Stimulated activated CD8-positive, alpha-beta memory T cell treated with anti-CD3 and anti-CD28 coated beads, Interleukin-15, amount 100 ng/mL, for 48 hours (primary cell): ENCODE results near the gene KIRREL3.

ENCODE experiments used
- DNase-seq, 2 donors: peaks; one replicate each; pipeline ENCODE4 v3.0.0-alpha.2; 2020; ENCODE audit warnings: low read depth in 2 of 2

The KIRREL3 gene

DNA sequence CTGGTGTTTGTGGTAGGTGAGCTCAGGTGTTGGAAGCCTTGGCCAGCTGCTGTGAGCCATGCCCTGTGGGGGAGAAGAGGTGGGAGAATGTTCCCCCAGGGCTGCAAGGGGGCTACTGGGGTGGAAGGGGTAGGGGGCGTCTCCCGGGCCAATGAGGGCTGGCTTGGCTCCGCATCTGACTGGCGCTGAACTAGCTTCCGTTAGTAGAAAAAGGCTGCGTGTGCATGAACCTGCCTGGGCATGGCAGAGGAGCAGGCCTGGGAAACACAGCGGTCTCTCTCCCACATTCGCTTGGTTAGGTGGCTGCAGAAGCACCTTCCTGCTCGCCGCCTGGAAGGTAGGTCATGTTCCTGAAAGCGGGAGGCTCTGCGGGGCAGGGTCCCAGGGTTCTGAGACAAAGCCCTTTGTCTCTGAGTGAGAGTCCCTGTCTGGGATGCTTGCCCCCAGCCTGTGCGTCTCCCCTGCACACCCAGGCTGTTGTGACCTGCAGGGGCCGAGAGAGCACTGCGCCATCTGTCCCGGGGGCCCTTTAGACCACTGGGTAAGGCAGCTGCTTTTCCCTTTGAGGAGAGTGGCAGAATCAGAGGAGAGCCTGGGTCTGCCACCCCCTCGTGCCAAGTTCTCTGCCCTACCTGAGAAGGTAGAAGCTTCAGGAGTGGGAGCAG, 466.3 kb downstream of the KIRREL3 start:
- DNase-seq, result no peak

DNA sequence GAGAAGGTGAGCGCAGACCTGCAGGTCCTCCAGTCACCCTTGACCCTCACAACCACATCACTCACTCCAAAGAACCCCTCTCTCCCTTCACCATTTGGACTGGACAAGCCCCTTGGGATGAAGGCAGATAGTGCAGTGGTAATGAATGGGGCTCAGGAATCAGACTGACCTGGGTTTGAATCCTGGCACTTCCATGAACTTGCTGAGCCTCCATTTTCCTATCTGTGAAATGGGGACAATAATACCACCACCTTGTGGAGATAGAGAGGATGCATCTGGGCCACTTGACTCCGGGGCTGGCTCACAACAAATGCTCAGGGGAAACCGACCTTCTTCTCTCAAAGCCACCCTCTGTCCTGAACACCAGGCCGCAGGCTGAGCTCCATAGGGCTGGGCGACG, 467.0 kb downstream of the KIRREL3 start:
- DNase-seq, result no peak

DNA sequence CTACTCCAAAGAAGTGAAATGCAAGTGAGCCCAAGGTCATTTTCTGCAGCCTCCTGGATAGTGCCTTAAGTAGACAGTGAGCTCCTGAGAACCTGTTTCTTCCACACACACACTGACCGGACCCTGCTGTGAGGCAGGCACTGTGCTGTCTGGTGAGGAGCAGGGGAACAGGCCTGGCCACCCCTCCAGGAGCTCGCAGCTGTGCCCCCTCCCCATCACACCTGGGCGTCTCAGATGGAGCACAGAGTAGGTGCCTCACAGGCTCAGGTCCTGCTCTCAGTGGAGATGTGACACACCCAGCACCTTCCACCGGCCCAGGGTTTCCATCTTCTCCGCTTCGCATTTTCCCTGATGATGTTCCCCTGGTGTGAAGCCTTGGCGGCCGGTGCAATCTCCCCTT, 470.2 kb downstream of the KIRREL3 start:
- no peak for DNase-seq

DNA sequence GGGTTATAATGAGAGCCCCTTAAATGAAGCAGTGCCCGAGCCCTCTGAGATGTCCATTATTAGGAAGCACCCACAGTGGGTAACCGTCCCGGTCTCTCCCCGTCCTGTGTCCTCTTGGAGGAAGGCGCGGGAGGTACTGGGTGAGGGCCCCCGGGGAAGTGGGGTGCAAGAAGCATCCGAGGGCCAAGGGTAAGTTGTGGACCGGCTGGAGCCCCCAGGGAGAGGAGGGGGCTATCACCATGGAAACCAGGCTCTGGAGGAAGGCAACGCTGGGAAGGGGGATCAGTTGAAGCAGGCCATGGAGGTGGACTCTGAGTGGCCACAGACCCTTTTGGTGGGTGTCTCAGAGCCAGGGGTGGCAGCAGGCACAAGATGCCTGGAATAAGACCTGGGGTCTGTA, 471.5 kb downstream of the KIRREL3 start:
- DNase-seq, result no peak

DNA sequence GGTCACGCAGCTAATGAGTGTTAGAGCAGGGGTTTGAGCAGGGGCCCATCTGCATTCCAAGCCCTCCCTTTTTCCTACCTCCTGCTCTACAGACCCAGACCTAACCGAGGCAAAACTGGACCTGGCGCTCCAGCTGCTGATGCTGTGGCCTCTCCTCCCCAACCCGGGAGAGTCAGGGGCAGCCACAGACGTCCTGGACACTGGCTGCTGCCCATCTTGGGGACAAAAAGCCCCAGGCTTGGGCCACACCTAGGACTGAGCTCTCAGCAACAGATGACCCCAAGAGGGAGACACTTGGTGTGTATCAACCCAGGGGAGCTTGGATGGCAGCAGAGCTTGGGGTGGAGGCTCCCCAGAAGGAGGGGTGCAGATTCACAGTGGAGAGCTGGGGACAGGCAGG, 472.5 kb downstream of the KIRREL3 start:
- no peak for DNase-seq

DNA sequence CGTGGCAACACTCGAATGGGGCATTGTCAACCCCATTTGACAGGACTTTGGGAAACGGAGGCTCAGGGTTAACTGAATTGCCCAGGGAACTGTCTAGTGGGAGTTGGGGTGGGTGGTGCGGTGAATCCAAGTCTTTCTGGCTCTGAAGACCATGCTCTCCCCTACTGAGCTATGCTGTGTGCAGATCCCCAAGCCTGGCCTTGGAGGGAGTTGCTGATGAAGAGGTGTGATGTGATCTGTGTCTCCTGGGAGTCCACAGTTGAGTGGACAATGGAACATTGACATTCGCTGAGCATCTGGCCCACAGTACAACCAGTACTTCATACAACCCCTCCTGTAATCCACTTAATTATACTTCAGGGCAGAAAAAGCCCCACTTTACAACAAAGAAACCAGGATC, 472.9 kb downstream of the KIRREL3 start:
- DNase-seq, result no peak

DNA sequence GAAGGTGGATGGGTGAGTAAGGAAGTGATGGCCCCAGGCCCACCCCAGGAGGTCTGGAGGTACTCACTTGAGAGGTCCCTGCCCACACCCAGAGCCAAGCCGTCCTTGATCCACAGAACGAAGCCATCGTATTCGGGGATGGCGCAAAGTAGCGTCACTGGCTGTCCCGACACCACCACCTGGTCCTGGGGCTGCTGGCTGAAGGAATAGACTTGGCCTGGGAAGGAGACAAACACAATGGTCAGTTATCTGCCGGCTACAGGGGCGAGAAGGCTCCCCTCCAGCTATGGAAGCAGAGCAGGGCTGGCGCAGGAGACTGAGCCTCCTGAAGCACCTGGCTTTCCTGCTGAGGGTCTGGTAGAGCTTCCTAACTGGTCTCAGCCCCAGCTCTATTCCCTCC, 474.1 kb downstream of the KIRREL3 start:
- no peak for DNase-seq

DNA sequence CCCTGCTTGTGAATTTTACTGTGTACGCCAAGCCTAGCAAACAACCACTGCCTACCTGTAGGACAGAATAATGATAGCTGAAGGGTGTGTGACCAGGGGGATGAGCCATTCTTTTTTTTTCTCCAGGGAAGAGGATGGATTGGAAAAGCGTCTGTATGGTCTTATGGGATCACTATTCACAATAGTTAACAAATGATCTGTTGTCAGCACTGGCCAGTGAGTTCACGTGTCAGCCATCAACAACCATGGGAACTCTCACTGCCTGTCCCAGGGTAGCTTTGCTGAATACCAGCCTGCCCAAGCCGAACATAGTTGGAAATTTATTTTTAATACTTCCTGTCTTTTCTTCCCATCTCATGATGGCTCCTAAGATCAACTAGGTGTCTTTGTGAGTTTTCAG, 474.9 kb downstream of the KIRREL3 start:
- DNase-seq, result no peak

DNA sequence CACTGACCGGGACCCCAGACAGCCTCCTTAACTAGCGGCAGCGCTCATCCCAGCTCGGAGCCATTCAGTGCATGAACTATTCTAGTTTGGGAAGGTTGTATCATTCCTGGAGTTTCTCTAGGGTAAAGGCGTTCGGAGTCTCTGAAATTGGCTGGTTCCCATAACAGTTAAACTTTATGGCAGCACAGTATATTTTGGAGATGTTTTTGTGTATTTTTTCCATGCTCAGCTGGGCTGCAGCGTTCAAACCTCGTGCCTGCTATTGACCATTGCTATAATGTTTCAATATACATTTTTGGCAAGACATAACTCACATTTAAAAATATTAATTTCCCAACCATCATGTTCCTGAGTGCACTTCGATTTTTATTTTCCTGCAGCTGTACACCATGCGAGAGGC, 475.4 kb downstream of the KIRREL3 start:
- DNase-seq, result no peak

DNA sequence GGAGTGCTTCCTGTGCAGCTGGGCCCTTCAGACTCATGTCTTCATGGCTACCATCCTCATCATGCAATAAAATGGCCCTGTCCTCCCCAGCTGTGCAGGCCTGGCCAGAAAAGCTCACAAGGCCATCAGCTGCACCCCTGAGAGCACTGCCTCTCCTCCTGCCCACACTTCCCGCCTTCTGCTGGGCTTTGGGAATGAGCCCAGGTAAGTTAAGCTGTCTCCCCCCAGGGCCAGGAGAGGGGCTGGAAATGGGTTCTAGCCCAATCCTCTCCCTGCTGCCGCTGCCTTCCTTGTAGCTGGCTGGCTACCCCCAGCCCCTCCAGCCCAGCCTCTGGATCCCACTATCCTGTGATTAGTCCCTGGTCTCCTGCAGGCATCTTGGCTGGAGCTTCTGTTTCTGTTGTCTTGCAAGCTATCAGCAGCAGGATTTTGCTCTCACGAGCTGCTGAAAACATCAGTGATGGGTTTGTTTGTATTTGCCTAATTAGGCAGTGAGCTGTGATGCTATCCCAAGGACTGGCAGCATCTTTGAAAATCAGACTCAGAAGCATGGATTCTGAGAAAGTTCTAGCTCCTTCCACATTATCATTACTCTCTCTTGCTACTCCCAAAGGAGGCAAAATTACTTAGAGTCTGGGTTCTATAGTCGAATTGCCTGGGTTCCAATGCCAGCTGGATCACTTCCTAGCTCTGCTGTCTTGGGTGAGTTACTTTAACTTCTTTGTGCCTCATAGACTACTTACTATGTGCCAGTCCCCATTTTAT, 476.9 kb downstream of the KIRREL3 start:
- no peak for DNase-seq

DNA sequence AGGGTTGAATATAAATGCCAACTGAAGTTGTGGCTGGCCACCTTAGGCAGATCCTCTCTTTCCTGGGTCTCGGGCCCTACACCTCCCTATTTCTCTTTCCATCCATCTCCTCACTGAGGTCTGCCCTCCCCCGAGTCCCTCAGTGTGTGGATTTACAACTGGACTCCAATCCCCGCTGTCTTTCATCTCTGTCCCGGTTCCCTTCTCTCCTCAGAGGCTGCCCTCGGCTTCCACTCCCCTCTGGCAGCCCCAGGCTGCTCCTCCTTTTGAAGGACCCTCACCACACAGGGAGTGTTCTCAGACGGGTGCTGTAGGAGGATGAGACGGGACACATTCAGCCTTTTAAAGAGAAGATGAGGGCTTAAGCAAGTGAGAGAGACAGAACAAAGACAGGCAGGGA, 478.0 kb downstream of the KIRREL3 start:
- no peak for DNase-seq

DNA sequence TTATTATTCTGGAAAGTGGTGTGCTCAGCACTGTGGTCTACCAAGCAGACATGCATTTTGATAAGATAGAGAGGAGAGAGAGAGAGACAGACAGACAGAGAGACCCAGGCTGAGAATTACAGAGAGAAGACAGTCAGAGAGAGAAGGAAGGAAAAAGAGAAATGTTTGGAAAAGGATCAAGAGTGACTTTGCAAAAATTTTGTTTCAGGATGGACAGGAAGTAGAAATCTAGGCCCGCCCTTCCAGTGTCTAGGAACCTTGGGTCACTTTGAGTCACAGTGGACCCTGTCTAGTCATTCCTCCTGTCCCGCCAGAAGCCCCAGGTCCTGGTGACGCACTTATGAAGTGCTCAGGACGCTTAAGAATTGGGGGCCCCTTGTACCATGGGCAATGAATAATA, 478.4 kb downstream of the KIRREL3 start:
- DNase-seq, result no peak

DNA sequence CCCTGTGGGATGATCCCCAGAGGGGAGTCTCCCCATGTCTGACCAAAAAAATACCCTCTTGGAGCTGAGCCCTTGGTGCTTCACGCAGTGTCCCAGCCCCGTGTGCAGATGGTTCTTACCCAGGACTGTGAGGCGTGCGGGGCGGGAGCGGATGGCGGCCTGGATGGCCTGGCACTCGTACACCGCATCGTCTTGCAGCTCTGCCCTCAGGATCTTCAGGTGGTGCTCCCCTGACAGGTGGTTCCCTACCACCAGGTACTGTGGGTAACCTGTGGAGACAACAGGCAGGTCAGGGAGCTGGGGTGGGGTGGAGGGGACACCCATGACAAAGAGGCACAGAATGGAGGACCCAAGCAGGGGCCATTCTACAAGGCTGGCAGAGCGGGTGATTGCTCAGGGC, 479.4 kb downstream of the KIRREL3 start:
- no peak for DNase-seq

DNA sequence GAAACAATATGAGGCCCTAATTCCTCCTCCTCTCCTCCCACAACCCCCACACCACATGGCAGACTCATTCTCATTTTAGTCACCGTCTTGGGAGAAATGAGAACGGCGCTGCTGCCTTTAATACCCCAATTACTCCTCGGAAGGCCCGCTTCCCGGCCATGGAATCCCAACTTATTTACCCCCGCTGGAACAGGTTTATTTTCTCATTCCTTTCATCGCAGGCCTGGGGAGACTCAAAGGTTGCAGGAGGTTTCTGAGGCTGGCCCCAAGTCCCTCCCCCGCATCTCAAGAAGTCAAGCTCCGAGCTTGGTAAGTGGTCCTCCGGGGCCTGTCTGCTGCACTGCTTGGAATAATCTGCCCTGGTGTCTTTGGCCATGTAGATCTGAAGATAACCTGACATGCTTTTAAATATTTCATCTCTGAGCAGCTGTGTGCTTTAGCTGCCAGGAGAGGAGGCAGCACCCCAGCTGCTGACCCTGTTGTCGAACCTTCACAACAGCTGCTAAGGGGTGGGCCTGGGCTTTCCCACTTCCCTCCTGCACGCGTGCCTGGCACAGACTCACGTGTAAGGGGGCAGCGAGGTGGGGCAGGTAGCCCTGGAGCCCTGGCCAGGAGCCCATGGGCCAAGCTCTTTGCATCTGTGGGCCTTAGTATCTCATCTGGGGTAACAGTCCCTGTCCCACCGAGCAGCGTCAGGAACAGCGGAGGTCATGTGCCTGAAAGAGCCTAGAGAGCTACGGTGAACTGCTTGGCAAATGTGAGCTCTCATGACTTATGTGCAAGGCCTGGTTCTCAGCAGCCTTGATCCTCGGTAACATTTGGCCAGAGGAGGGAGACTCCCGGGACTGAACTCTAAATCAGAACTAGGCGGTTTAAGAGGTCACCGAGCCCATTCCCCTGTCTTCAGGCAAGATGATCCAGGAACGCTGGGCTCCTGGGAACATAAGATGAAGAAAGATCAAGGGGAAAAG, 480.5 kb downstream of the KIRREL3 start:
- no peak for DNase-seq

DNA sequence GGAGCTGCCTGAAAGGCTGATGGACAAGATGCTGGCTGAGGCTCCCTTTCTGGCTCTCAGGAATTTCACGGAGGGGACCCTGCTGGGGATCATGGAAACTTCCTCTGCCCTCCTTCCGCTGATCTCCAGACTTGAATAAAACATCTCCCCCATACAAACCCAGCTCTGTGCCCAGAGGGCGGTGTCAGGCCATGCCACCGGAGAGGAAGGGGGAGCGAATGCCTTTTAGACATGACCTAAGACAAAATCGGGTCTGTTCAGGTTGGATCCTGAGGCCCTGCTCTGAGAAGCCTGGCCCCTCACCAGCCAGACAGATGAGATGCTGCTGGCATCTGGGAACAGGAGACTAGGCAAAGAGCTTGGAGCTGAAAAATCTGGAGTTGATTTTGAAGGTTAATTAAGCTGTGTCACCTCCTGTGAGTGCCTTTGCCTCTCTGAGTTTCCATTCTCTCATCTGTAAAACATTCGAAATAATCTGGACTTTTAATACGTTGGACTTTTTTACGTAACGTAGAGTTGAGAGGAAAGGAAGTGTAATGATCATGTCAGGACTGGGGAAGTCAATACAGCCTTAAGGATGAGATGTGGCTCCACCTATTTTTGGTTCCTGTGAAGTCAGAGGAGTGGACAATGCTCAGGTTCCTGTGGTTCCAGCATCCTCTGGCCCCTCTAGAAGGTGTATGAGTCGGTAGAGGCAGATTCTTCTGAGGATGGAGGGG, 481.4 kb downstream of the KIRREL3 start:
- no peak for DNase-seq

DNA sequence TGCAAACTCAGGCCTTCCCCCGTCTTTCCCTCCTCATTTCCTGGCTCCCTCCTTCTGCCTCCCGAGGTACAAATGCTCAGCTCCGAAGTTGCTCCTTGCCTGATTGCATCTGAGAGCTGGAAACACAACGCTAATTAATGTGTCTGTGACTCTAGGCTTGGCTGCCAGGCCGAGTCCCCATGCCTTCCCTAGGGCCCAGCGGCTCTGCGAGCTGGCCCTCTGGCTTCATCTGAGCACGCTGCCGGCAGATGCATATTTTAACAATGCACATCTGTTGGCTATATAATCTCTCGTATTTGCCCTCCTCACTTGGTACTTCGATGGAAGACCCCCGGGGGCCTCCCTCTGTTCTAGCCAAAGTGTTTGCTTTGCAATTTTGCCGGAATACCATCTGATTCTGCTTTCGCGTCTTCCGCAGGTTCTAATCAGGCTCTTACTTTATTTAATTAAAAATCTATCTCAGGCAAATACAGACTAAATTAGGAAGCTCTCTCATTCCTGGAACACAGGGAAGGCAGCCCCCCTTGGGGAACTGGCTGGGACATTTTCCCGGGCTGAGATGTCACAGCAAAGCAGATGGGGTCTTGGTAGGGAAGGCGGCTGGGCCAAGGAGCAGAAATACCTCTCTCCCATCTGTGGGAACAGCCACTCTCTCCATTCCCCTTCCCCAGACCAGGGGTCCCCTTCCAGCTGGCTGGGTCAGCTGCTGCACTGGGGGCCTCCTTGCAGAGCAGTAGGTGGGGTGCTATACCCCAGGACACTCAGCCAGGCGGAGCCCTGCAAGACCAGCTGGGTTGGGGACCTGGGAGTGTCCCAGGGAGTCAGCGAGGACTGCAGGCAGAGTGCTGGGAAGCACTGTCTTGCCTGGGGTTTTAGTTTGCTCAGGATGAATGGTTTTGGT, 482.2 kb downstream of the KIRREL3 start:
- DNase-seq, result no peak

DNA sequence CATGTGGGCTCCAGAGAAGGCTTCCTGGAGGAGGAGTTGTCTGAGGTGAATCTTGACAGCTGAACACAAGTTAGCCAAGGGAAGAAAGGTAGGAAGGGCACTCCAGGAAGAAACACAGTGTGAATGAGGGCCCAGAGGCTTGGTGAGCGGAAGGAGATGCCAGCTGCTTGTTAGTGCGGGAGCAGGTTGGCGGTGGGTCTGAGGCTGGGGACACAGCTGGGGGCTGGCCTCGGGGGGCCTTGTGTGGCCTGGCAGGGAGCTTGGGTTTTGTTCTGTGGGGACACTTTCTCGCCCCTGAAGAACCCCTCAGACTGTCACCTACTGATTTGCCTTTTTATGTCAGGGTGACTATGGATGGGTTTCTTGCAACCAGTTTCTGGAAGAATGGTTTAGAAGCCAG, 485.1 kb downstream of the KIRREL3 start:
- no peak for DNase-seq

DNA sequence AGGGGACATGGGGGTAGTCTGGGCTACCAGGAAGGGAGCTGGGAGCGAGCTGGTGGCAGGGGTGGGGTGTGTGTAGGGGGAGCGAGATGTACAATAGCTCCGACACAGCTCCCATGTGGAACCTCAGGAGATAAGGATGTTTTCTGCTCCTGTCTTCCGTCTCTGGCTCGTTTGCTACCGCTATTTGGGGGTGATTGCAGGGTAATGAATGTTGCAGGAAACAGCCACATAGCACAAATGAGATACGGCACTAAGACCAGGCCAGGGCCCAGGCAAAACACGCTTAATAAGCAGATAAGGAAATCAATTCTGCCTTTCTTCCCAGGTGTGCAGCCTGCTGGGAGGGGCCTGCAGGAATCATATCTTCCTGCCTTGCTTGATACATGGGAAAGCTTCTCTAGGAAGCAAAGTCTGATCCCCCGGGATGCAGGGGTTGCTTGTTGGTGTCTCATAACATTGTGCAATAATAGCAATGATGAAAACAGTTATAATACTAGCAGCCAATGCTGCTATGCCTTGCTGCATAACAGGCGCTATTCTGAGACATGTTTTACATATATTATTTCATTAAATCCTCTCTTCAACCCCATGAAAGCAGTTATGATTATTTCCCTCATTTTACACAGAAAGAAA, 486.4 kb downstream of the KIRREL3 start:
- no peak for DNase-seq

DNA sequence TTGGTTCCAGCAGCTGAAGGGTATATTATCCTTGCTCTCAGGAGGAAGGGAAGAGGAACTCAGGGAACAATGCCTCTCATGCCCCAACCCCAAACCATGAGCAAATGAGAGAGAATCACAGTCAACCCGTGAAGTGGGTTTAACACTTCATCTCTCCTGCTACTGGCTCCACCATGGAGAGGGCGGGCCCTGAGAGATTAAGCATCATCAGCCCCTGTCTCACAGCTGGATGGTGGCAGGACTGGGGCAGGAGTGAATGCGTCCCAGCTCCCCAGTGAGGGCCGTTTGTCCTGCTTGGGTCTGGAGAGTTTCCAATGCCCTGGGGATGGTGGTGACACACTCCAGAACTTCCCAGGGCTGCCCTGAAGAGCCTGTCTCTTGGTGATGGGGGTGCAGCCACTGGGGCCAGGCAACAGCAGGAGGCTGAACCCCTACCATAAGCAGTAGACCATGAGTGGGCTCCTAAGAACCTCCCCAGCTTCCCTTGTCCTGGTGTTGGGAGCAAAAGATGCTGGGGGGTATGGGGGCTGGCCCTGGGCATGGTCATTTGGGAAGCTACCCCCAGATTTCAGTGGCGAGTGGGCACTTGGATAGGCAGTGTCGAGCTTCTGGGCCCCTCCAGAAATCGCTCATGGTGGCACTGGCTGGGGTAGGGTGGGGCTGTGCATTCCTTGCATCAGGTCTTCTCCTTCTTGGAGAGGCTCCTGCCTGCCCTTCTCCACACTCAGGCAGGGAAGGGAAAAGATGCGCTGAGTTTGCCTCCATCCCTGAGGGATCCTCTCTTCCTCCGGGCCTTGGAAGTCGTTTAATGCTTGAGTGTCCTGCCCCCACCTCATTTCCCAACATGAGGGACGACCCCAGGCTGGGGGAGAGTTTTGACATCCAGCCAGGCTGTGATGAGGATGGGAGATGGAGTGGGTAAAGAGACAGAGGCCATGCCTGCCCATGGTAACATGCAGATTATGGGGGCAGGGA, 487.5 kb downstream of the KIRREL3 start:
- DNase-seq, result no peak
